Fibroblast of the aortic adventitia (primary cell): ENCODE results near the gene AKAP14. TPM values are rescaled to one million over a fixed set of nuclear protein-coding genes. Genes with fewer than 3 reads are reported as not detected.
"Not testable (repeated sequence)": the region's sequence is repeated elsewhere in the genome, so short reads cannot be mapped to it uniquely, and the experiment has no call there.

Experiments
- DNase-seq: peaks from one replicate; pipeline ENCODE4 v3.0.0-alpha.2; 2010; ENCODE audit warnings: low read depth
- H3K4me3 ChIP-seq: 2 replicates; pipeline ENCODE4 v1.5.1; 2011; ENCODE audit warnings: low read depth, mild to moderate bottlenecking, control low read depth, low read length, moderate library complexity
- CTCF ChIP-seq: IDR thresholded peaks from 2 replicates; pipeline ENCODE4 v1.5.1; 2011; ENCODE audit warnings: mild to moderate bottlenecking, low read length, control low read depth, inconsistent platforms; ENCODE audit not compliant: insufficient read depth
- total RNA-seq: library from RNA; depleted of rRNA; stranded (reverse); fragments of >200 nt; gene quantifications from 2 replicates; pipeline ENCODE4 v1.2.3, GENCODE V29; 2012; ENCODE audit warnings: low replicate concordance

The AKAP14 gene
- total RNA-seq, 1 donor: not detected

- H3K4me3 ChIP-seq: no peak overlapping the region
- DNase-seq: no peak
- TF ChIP-seq CTCF: no peak
Measured at GRCh38 chrX:119899125-119899524, 3.4 kb downstream of the AKAP14 start.

- DNase-seq: no peak
- H3K4me3 ChIP-seq: no peak overlapping the region
- TF ChIP-seq CTCF: no peak
Measured at GRCh38 chrX:119900976-119901375, 5.3 kb downstream of the AKAP14 start.

GRCh38 chrX:119916310-119916709, 20.6 kb downstream of the AKAP14 start:
- DNase-seq: no peak
- TF ChIP-seq CTCF: no peak
- no peak overlapping the region for H3K4me3 ChIP-seq

- no peak overlapping the region for H3K4me3 ChIP-seq
- TF ChIP-seq CTCF: no peak
- no peak for DNase-seq
Measured at GRCh38 chrX:119917877-119918276, 22.2 kb downstream of the AKAP14 start.

- TF ChIP-seq CTCF: no peak
- H3K4me3 ChIP-seq: no peak overlapping the region
- DNase-seq: no peak
Measured at GRCh38 chrX:119919835-119920585, 24.3 kb downstream of the AKAP14 start.

- not testable (repeated sequence) for DNase-seq
Measured at GRCh38 chrX:119922391-119922790, 26.7 kb downstream of the AKAP14 start.

GRCh38 chrX:119935215-119935874, 39.7 kb downstream of the AKAP14 start:
- no peak overlapping the region for H3K4me3 ChIP-seq
- no peak for TF ChIP-seq CTCF
- no peak for DNase-seq

More at GRCh38 chrX:119922391-119922790, 26.7 kb downstream of the AKAP14 start:
- H3K4me3 ChIP-seq: not testable (repeated sequence)
